KMS-11 (cell line): ENCODE data around the gene PACSIN2.

ENCODE experiments used
- H2AFZ ChIP-seq: fragments of 200-600 bp; sonication (generic); 2 replicates; pipeline ENCODE4 v1.6.1; 2016; ENCODE audit warnings: antibody characterized with exemption, mixed run types, low read depth
- H3K27ac ChIP-seq: fragments of 200-600 bp; sonication (generic); 2 replicates; pipeline ENCODE4 v1.6.1; 2016; ENCODE audit warnings: mild to moderate bottlenecking, mixed run types
- H3K27me3 ChIP-seq: fragments of 200-600 bp; sonication (generic); 2 replicates; pipeline ENCODE4 v1.6.1; 2017; ENCODE audit warnings: mild to moderate bottlenecking, low read depth, mixed run types, moderate library complexity; ENCODE audit not compliant: insufficient read depth
- H3K36me3 ChIP-seq: fragments of 200-600 bp; sonication (generic); 2 replicates; pipeline ENCODE4 v1.6.1; 2017; ENCODE audit warnings: mild to moderate bottlenecking, mixed run types; ENCODE audit not compliant: insufficient read depth
- H3K4me1 ChIP-seq: fragments of 200-600 bp; sonication (generic); 2 replicates; pipeline ENCODE4 v1.6.1; 2016; ENCODE audit warnings: mild to moderate bottlenecking, low read depth, mixed run types; ENCODE audit not compliant: poor library complexity, severe bottlenecking
- H3K4me2 ChIP-seq: fragments of 200-600 bp; sonication (generic); 2 replicates; pipeline ENCODE4 v1.7.0; 2016; ENCODE audit warnings: mild to moderate bottlenecking, mixed run types
- H3K4me3 ChIP-seq: fragments of 200-600 bp; sonication (generic); IDR thresholded peaks from 2 replicates; pipeline ENCODE4 v1.6.1; 2017; ENCODE audit warnings: low read depth, low read length, mixed read lengths; ENCODE audit not compliant: insufficient read depth
- H3K79me2 ChIP-seq: fragments of 200-600 bp; sonication (generic); 2 replicates; pipeline ENCODE4 v1.6.1; 2016; ENCODE audit warnings: low read depth, mixed run types; ENCODE audit not compliant: insufficient read depth
- H3K9ac ChIP-seq: fragments of 200-600 bp; sonication (generic); 2 replicates; pipeline ENCODE4 v1.6.1; 2016; ENCODE audit warnings: mild to moderate bottlenecking, mixed run types
- H4K20me1 ChIP-seq: fragments of 200-600 bp; sonication (generic); 2 replicates; pipeline ENCODE4 v1.6.1; 2016; ENCODE audit warnings: mild to moderate bottlenecking, mixed run types; ENCODE audit not compliant: insufficient read depth
- TF ChIP-seq, protein P1 (sequence below): fragments of 200-600 bp; sonication (generic); conservative IDR thresholded peaks from 2 replicates; pipeline ENCODE4 v1.6.1; 2017; ENCODE audit warnings: low read depth, mild to moderate bottlenecking, antibody characterized with exemption, low read length, moderate library complexity, mixed read lengths

The PACSIN2 gene

DNA sequence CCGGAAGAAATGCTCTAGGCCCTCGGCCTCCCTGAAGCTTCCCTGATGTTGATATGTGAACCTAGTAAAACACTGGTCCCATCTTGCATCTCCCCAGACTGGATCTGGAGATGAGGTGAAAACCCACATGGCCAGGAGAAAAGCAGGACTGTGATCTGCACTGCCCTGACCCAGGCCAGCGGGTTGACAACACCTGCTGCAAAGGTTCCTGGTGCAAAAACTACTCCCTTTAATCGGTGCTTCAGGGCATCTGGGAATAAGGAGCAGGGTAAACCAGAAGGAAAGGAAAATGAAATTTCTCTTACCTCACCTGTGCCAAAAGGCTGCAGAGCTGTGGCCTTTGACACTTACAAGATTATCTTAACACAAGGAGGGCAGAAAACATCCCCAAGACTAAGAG, 30.6 kb downstream of the PACSIN2 start:
- no peak overlapping the region for H3K4me2 ChIP-seq
- H3K27ac ChIP-seq, result no peak overlapping the region
- H3K79me2 ChIP-seq, result peaks cover 12% of the 10 kb centered on the region; the same call in 1 of the 2 replicates

DNA sequence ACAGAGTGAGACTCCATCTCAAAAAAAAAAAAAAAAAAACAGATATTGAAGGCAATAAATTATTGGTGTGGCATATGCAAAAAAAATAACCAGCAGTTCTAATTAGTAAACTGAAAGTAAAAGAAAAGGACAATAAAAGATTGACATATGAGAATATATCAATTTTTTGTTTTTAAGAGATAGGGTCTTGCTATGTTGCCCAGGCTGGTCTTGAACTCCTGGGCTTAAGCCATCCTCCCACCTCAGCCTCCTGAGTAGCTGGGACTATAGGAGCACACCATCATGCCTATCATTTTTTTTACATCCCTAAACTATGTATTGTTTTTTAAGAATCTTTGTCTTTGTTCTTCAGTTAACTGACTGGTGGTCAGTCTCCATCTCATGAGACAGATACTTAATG, 31.5 kb downstream of the PACSIN2 start:
- Histone ChIP-seq H3K4me3 (no peak overlapping the region), H3K27ac (no peak overlapping the region), H2AFZ (no peak overlapping the region), H3K9ac (no peak overlapping the region), H4K20me1 (no peaks in the 10 kb centered on the region), H3K27me3 (no peaks in the 10 kb centered on the region), H3K36me3 (no peaks in the 10 kb centered on the region), H3K4me2 (no peak overlapping the region), H3K79me2 (peaks cover 4% of the 10 kb centered on the region; the same call in 1 of the 2 replicates), H3K4me1 (no peaks in the 10 kb centered on the region)
- TF ChIP-seq, protein P1, sequence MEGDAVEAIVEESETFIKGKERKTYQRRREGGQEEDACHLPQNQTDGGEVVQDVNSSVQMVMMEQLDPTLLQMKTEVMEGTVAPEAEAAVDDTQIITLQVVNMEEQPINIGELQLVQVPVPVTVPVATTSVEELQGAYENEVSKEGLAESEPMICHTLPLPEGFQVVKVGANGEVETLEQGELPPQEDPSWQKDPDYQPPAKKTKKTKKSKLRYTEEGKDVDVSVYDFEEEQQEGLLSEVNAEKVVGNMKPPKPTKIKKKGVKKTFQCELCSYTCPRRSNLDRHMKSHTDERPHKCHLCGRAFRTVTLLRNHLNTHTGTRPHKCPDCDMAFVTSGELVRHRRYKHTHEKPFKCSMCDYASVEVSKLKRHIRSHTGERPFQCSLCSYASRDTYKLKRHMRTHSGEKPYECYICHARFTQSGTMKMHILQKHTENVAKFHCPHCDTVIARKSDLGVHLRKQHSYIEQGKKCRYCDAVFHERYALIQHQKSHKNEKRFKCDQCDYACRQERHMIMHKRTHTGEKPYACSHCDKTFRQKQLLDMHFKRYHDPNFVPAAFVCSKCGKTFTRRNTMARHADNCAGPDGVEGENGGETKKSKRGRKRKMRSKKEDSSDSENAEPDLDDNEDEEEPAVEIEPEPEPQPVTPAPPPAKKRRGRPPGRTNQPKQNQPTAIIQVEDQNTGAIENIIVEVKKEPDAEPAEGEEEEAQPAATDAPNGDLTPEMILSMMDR, result no peak

More for the DNA sequence above, 30.6 kb downstream of the PACSIN2 start:
- Histone ChIP-seq H3K27me3 (no peaks in the 10 kb centered on the region), H3K4me3 (no peak overlapping the region), H3K36me3 (no peaks in the 10 kb centered on the region), H3K9ac (no peak overlapping the region), H3K4me1 (no peaks in the 10 kb centered on the region), H4K20me1 (no peaks in the 10 kb centered on the region), H2AFZ (no peak overlapping the region)
- TF ChIP-seq, protein P1, result no peak

DNA sequence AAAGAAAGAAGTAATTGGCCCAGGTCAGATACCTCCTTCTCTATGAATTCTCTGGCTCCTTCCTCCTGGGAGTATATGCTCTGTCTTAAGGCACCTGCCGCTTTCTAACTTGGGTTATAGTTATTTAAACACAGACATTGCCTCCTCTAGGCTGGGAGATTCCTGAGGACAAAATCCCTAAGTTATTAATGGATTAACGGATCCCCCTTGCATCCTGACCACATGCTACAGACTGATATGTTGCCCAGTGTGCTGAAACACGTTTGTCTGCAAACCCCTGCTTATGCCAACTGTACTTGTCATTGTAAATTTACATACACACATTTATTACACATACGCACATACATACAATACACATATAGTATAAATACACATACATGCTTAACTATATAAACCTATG, 35.3 kb downstream of the PACSIN2 start:
- H2AFZ ChIP-seq, result no peak overlapping the region
- H3K27ac ChIP-seq, result no peak overlapping the region
- H3K9ac ChIP-seq, result no peak overlapping the region
- H3K27me3 ChIP-seq, result no peaks in the 10 kb centered on the region
- H3K4me1 ChIP-seq, result no peaks in the 10 kb centered on the region
- no peak overlapping the region for H3K4me2 ChIP-seq
- no peaks in the 10 kb centered on the region for H4K20me1 ChIP-seq
- no peak overlapping the region for H3K4me3 ChIP-seq
- no peaks in the 10 kb centered on the region for H3K36me3 ChIP-seq
- peaks cover 11% of the 10 kb centered on the region; the same call in 1 of the 2 replicates for H3K79me2 ChIP-seq
- TF ChIP-seq, protein P1, result no peak

GRCh38 chr22:42978453-42979103, 36.4 kb downstream of the PACSIN2 start:
- Histone ChIP-seq H3K4me3 (no peak overlapping the region), H3K27ac (no peak overlapping the region), H3K79me2 (peaks cover 11% of the 10 kb centered on the region; the same call in 1 of the 2 replicates), H3K4me1 (no peaks in the 10 kb centered on the region), H3K4me2 (no peak overlapping the region), H2AFZ (no peak overlapping the region), H3K27me3 (no peaks in the 10 kb centered on the region), H3K9ac (no peak overlapping the region), H4K20me1 (no peaks in the 10 kb centered on the region), H3K36me3 (no peaks in the 10 kb centered on the region)
- TF ChIP-seq, protein P1, result no peak
